Lung microvascular endothelial cell (primary cell): ENCODE data around the gene WWP2. TPM values are rescaled to one million over a fixed set of nuclear protein-coding genes. Genes with fewer than 3 reads are reported as not detected.

ENCODE experiments used
- DNase-seq, 2 donors: peaks; one replicate each; pipeline versions ENCODE4 v3.0.0 to v3.0.0-alpha.2; 2010; ENCODE audit warnings: low read depth in 2 of 2
- total RNA-seq: library from RNA; depleted of rRNA; stranded (reverse); fragments of >200 nt; gene quantifications from 2 replicates; pipeline ENCODE4 v1.2.1, GENCODE V29; 2014

The WWP2 gene
- total RNA-seq, 1 donor from 2014 or later, result 15.1 TPM

GRCh38 chr16:69889295-69889964 is 127.3 kb downstream of the WWP2 start:
- DNase-seq, result no peak

GRCh38 chr16:69890114-69890891 is 128.2 kb downstream of the WWP2 start:
- peak; percentile 73 to 84 for DNase-seq

GRCh38 chr16:69890892-69891282 is 128.8 kb downstream of the WWP2 start:
- DNase-seq, result no peak

- DNase-seq, result no peak
These were observed 130.2 kb downstream of the WWP2 start for GRCh38 chr16:69892378-69892777.

DNA sequence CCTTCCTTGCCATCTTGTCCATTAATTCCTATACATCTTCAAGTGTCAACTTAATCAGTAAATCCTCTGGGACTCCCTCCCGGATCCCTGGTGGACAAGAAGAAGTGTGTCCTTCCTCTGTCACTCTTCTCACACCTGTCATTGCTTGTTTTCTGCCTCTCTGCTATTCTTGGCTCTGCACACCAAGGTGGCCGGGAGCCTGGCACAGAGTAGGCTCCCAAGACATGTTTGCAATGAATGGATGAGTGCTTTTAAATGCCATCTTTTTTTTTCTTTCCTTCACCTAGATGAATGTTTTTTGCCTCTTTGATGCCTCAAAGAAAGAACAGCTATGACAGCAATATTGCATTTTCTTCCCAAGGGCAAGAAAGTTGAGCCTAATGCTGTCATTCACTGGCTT is 131.0 kb downstream of the WWP2 start:
- no peak for DNase-seq

DNA sequence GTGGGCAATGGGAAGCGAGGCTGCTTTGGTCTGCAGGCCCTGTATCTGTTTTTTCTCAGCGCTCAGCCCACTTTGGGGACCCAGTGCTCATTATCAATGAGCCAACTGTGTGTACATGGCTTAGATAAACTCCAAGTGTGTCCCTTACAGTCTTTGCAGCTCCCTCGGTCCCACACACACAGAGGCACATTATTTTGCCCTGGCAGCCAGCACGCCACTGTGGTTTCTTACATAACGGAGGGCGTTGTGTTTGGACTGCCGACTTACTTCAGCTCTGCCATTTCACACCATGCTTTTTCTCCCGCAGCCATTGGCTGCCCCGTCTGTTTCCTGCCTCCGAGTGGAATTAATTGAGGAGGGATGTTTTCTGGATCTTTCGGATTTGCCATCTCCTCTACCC is 132.5 kb downstream of the WWP2 start:
- no peak for DNase-seq

DNA sequence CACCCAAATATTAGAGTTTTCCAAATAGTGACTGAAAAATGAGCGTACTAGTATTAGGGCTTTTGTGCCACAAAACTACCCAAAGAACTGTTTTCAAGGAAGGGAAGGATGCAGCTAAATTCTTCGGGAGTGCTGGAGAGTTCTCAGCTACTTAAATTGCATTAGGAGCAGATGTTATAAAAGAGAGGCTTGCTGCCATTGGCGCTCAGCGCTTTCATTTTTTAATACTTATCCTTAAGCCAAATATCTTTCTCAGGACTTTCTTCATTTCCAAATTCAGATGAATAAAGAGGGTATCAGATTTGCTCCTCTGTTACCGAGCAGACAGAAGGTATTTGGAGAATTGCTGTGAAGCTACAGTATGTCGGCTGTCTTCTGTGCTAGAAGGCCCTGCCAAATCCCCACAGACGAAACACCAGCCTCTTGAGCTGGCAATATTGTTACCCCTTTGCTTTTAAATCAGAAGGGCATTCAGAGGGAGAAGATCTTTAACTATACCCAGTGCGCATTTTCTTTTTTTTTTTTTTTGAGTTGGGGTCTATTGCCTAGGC is 141.8 kb downstream of the WWP2 start:
- no peak for DNase-seq

DNA sequence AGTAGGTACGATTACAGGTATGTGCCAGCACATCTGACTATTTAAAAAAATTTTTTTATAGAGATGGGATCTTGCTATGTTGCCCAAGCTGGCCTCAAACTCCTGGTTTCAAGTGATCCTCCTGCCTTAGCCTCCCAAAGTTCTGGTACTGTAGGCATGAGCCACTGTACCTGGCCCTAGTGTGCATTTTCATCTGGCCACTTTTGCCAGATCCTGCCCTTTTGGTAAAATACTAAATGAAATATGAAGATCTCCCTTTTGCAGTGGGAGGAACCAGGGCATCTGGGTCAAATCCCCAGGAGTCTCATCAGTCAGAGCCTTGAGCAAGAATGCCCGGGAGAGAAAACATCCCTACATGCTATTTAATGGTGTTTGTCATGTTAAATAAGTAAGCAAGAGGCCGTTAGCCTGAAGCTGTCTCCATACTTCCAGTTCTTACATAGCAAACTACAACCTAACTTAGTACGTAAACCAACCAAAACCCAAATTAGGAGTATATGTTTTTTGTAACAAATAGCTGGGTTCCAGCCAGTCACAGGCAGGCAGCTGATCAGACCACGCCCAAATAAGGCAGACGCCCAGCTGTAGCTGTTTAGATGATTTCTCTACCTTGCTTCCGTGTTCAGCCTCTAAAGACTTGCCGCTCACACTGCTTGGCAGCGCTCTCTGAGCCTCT is 142.5 kb downstream of the WWP2 start:
- DNase-seq, result no peak

DNA sequence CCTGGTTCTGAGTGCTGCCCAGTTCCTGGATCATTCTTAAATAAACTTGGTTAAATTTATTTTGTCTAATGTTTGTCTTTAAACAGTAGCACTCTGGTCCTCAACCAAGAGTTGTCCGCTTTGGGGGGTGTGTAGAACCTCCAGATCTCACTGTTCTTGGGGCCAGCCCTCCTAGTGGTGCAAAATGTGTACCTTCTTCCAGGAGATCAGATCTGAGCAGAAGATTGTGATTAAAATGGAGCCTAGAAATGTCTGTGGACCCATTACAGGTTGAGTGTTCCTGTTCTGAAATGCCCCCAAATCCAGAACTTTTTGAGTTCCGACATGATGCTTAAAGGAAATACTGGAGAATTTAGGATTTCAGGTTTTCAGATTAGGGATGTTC is 143.0 kb downstream of the WWP2 start:
- DNase-seq, result no peak

GRCh38 chr16:69906838-69907401 is 144.8 kb downstream of the WWP2 start:
- no peak for DNase-seq

GRCh38 chr16:69909043-69909442 is 146.9 kb downstream of the WWP2 start:
- no peak for DNase-seq

DNA sequence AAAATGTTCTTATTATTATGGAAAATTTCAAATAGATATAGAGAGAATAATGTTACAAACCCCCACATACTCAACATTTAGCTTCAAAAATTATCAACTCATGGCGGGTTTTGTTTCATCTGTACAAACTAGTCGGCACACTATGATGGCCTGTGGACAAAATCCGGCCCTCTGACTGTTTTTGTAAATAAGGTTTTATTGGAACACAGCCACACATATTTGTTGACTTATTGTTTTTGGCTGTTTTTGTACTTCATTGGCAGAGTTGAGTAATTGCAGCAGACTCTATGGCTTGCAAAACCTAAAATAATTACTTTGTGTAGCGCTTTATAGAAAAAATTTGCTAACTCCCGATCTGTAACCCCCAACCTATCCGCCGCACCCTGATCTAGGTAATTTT is 147.6 kb downstream of the WWP2 start:
- DNase-seq, result no peak

GRCh38 chr16:69910964-69911363 is 148.8 kb downstream of the WWP2 start:
- no peak for DNase-seq

DNA sequence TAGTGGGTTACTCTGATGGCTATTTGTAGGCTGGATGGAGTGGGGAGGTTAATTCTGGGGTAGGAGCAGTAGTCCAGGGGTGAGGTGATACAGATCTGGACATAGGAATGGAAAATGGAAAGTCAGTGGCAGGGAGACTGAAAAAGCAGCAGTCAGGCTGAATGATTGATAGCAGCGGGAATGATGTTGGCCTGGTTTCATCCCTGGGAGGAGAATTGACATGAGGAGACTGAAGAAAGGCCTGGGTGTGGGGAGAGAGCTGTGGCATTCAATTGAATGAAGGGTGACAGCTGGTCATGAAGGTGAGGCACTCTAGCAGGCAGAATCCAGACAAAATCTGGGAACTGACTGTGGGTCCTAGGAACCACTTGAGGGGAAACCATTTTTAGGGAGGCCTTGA is 154.3 kb downstream of the WWP2 start:
- peak in 1 of 2 donors; percentile 11 for DNase-seq

DNA sequence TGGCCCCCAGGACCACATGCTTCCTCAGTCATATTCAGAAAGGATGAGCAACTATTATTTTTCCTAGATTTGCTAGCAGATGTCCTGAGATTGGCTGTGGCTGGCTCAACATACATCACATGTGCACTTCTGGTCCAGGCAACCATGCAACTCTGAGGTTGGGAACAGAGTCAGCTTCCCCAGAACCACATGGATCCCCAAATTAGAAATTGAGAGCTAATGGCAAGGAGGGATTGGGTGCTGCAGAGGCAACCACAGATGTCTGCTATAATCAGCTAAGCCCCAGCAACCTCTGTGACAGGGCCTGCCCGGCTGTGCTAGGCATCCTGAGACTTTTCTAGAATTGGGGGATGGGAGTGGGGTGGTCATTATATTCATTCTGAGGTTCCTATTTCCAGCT is 155.2 kb downstream of the WWP2 start:
- DNase-seq, result peak in 1 of 2 donors; percentile 18

- peak; percentile 60 to 80 for DNase-seq
These were observed 155.6 kb downstream of the WWP2 start for GRCh38 chr16:69917739-69918138.

DNA sequence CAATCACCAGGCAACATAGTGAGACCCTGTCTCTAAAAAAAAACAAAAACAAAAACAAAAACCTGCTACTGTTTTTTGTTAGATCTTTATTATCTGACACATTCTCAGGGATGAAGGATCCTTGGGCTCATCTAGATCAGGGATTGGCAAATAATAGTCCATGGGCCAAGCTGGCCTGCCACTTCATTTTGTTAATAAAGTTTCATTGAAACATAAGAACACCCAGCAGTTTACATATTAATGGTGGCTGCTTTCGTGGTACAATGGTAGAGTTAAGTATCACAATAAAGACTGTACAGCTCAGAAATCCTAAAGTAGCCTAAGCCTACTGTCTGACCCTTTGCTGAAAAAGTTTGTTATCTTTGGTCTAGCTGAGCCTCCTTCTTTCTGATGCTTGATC is 156.1 kb downstream of the WWP2 start:
- DNase-seq, result no peak

DNA sequence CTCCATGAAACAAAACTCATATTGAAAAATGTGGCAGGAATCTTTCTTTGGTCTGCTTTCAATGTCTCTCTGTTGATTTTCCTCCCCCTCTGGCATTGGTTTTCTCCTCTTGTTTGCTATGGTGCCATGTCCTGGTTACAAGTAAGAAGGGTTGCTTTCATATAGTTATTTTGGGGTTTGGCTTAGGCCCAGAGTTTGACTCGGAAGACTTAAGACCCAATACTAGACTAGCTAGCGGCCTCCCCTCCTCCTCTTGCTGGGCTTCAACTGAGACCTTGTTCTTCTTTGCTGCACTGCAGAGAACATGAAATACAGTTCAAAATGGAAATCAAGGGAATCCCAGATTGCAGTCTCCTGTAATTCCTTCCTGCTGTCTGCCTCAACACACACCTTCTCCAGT is 159.0 kb downstream of the WWP2 start:
- DNase-seq, result no peak

DNA sequence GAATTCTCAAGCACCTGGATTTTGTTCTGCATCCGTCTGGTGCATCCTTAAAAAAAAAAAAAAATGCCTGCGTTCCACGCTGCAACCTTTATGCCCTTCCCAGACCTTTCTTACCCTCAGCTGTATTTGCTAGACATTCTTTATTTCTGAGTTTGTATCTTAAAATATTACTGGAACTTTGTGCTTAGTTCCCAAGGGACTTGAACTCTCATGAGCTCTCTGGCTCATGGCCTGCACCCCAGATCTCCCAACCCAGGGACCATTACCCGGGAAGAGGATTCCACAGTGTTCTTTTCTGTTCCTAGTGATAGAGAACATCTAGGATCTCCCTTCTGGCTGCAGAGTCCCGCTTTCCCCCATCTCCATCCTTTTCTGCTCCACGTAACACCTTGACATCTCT is 160.1 kb downstream of the WWP2 start:
- DNase-seq, result no peak

GRCh38 chr16:69924041-69924775 is 162.1 kb downstream of the WWP2 start:
- DNase-seq, result no peak

DNA sequence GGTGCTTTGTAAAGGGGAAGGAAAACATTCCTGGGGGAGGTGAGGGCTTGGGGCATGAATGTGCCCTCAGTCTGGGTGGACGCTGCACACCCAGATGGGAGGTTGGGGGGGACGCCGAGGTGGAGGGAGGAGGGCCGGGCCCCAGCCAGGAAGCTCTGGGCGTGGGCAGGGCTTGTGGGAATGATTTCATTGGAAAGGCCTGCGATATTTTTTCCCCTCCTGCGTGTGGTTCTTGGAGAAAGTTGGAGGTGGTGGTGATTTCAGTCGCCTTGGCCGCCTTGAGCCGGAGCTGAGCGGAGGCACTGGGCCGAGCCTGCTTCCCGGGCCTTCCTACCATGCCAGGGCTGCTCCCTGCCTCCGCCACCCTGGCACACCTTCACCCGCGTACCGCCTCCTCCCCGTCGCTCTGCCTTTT is 162.7 kb downstream of the WWP2 start:
- peak in 1 of 2 donors; percentile 74 for DNase-seq
